ENCODE results near the gene RPL18. TPM values are rescaled to one million over a fixed set of nuclear protein-coding genes. Genes with fewer than 3 reads are reported as not detected.

Gene RPL18
- total RNA-seq, 1 experiment from 2014 or later: 1,618 TPM

DNA sequence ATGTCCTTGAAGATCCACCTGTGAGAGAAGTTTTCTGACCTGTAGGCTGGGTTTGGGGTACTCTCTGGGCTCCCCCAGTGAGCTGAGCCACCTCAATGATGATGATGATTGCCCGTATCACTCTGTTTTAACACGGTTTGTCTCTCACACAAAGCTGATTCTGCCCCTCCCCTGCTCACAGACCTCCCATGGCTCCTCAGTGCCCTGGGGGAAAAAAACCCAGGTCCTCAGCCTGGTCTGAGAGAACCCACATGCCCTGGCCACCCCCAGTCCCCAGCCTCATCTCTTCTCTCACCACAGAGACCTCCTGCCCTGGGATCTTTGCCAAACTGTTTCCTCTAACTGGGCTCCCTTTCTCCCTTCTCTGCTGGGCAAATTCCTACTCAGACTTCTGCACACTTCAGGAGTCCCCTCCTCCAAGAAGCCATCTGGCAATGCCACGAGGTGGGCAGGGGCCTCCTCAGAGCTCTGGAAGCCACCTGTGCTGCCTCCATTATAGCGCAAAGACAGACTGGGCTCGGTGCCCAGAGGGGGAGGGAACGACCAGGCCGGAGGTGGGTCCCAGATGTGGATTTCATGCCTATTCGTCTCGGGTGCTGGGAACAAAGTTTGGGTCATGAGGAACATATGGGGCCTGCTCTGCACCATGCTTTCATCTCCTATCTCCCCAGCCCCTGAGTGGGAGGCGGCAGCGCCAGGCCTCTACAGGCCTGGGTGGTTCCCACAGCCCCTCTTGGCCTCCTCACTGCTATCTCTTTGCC is 35.5 kb upstream of the RPL18 start:
- Histone ChIP-seq H3K36me3 (ENCODE audit: low read depth) (no peaks in the 10 kb centered on the region), H3F3A (ENCODE audit: insufficient read depth, low read depth) (peaks cover 23% of the 10 kb centered on the region), H3K4me1 (replicated peaks; ENCODE audit: insufficient read depth) (peaks cover 13% of the 10 kb centered on the region), H3K4me2 (no peak overlapping the region), H3K79me2 (ENCODE audit: low read depth) (no peaks in the 10 kb centered on the region), H3K4me3 (no peak overlapping the region), H4K20me1 (ENCODE audit: insufficient read depth) (no peaks in the 10 kb centered on the region), H3K9me3 (ENCODE audit: insufficient read depth, low read depth) (no peaks in the 10 kb centered on the region), H3K27me3 (ENCODE audit: insufficient read depth, low read depth) (no peaks in the 10 kb centered on the region), H3K9me2 (ENCODE audit: insufficient read depth) (no peaks in the 10 kb centered on the region), H2AFZ (no peak overlapping the region), H3K27ac (no peak overlapping the region)
- no peak for DNase-seq
- intact Hi-C loops (cut with micrococcal nuclease; ENCODE audit: unreplicated experiment): no loop called here
- BruUV-seq (replicated peaks): no TSS peak
- CTCF ChIA-PET: interaction anchor here (0.6 kb wide), 2 partner anchors 10 to 190 kb away, joined by 3 to 4 read pairs; no protein-coding TSS in a partner anchor
- POLR2A ChIA-PET (ENCODE audit: unreplicated experiment): no interaction called here
- no peak for TF ChIP-seq EZH2 (IDR thresholded peaks at IDR 0.05; ENCODE audit: low read depth)
- no peak for TF ChIP-seq CTCF (conservative IDR thresholded peaks at IDR 0.05)

- H3K4me1 ChIP-seq (replicated peaks; ENCODE audit: insufficient read depth): peaks cover 14% of the 10 kb centered on the region
- no peaks in the 10 kb centered on the region for H3K27me3 ChIP-seq (ENCODE audit: insufficient read depth, low read depth)
- peaks cover 21% of the 10 kb centered on the region; the same call in 1 of the 2 replicates for H3F3A ChIP-seq (ENCODE audit: insufficient read depth, low read depth)
- H3K4me2 ChIP-seq: no peak overlapping the region
- H4K20me1 ChIP-seq (ENCODE audit: insufficient read depth): no peaks in the 10 kb centered on the region
- no peak for DNase-seq
- no peaks in the 10 kb centered on the region for H3K79me2 ChIP-seq (ENCODE audit: low read depth)
- no peak overlapping the region for H2AFZ ChIP-seq
- ChIA-PET POLR2A (ENCODE audit: unreplicated experiment) (no interaction called here), CTCF (interaction anchor here (0.7 kb wide), 1 partner anchor 322 kb away, joined by 7 read pairs; no protein-coding TSS in a partner anchor)
- no peaks in the 10 kb centered on the region for H3K9me3 ChIP-seq (ENCODE audit: insufficient read depth, low read depth)
- no peaks in the 10 kb centered on the region for H3K36me3 ChIP-seq (ENCODE audit: low read depth)
- H3K4me3 ChIP-seq: no peak overlapping the region
- no peaks in the 10 kb centered on the region for H3K9me2 ChIP-seq (ENCODE audit: insufficient read depth)
- no TSS peak for BruUV-seq (replicated peaks)
- H3K27ac ChIP-seq: no peak overlapping the region
- TF ChIP-seq CTCF (conservative IDR thresholded peaks at IDR 0.05): no peak
- no peak for TF ChIP-seq EZH2 (IDR thresholded peaks at IDR 0.05; ENCODE audit: low read depth)
- intact Hi-C loops (cut with micrococcal nuclease; ENCODE audit: unreplicated experiment): no loop called here
Measured at GRCh38 chr19:48651683-48652048, 32.7 kb upstream of the RPL18 start.

DNA sequence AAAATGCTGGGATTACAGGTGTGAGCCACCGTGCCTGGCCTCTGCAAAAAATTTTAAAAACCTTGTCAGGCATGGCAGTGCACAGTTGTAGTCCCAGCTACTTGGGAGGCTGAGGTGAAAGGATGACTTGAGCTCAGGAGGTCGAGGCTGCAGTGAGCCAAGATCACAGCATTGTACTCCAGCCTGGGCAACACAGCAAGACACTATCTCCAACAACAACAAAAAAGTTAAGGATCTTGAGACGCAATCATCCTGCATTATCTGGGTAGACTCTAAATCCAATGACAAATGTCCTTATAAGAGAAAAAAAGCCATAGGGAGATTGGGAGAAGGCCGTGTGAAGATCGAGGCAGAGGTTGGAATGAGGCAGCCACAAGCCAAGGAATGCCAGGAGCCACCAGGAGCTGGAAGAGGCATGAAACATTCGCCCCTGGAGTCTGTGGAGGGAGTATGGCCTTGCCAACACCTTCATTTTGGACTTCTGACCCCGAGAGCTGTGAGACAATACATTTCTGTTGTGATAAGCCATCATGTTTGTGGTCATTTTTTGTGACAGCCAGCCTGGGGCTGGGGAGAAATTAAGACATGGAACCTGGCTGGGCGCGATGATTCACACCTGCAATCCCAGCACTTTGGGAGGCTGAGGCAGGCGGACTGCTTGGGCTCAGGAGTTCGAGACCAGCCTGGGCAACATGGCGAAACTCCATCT is 32.1 kb upstream of the RPL18 start:
- H2AFZ ChIP-seq: no peak overlapping the region
- H3K27me3 ChIP-seq (ENCODE audit: insufficient read depth, low read depth): no peaks in the 10 kb centered on the region
- no peaks in the 10 kb centered on the region for H3K9me2 ChIP-seq (ENCODE audit: insufficient read depth)
- no peaks in the 10 kb centered on the region for H3K79me2 ChIP-seq (ENCODE audit: low read depth)
- intact Hi-C loops (cut with micrococcal nuclease; ENCODE audit: unreplicated experiment): no loop called here
- H3K4me2 ChIP-seq: no peak overlapping the region
- H3K9me3 ChIP-seq (ENCODE audit: insufficient read depth, low read depth): no peaks in the 10 kb centered on the region
- peaks cover 15% of the 10 kb centered on the region for H3K4me1 ChIP-seq (replicated peaks; ENCODE audit: insufficient read depth)
- BruUV-seq (replicated peaks): no TSS peak
- H3K27ac ChIP-seq: no peak overlapping the region
- no peak overlapping the region for H3K4me3 ChIP-seq
- no peaks in the 10 kb centered on the region for H4K20me1 ChIP-seq (ENCODE audit: insufficient read depth)
- CTCF ChIA-PET: interaction anchor here (0.7 kb wide), 1 partner anchor 323 kb away, joined by 7 read pairs; no protein-coding TSS in a partner anchor
- H3K36me3 ChIP-seq (ENCODE audit: low read depth): no peaks in the 10 kb centered on the region
- POLR2A ChIA-PET (ENCODE audit: unreplicated experiment): no interaction called here
- DNase-seq: no peak
- TF ChIP-seq CTCF (conservative IDR thresholded peaks at IDR 0.05) (no peak), EZH2 (IDR thresholded peaks at IDR 0.05; ENCODE audit: low read depth) (no peak)
- peaks cover 18% of the 10 kb centered on the region; the same call in 1 of the 2 replicates for H3F3A ChIP-seq (ENCODE audit: insufficient read depth, low read depth)

Data from PC-9 (cell line).